NCI-H226 (cell line): ENCODE data around the gene ZSCAN23.
"Not testable (repeated sequence)": the region's sequence is repeated elsewhere in the genome, so short reads cannot be mapped to it uniquely, and the experiment has no call there.

Experiments
- DNase-seq: peaks from one replicate; pipeline ENCODE4 v3.0.0-alpha.2; 2015

The ZSCAN23 gene

GRCh38 chr6:28436404-28436803 lies 6.9 kb downstream of the ZSCAN23 start:
- no peak for DNase-seq

GRCh38 chr6:28433119-28433518 lies 10.2 kb downstream of the ZSCAN23 start:
- DNase-seq = no peak

GRCh38 chr6:28429781-28430180 lies 13.5 kb downstream of the ZSCAN23 start:
- no peak for DNase-seq

GRCh38 chr6:28425944-28426541 lies 17.2 kb downstream of the ZSCAN23 start:
- no peak for DNase-seq

- no peak for DNase-seq
Observed at GRCh38 chr6:28424163-28424562, 19.1 kb downstream of the ZSCAN23 start.

- no peak for DNase-seq
Observed at GRCh38 chr6:28423546-28423945, 19.7 kb downstream of the ZSCAN23 start.

GRCh38 chr6:28413681-28414080 lies 29.6 kb downstream of the ZSCAN23 start:
- DNase-seq = no peak

- DNase-seq = no peak
Observed at GRCh38 chr6:28410767-28411166, 32.5 kb downstream of the ZSCAN23 start.

GRCh38 chr6:28408076-28408802 lies 35.1 kb downstream of the ZSCAN23 start:
- no peak for DNase-seq

- no peak for DNase-seq
Observed at GRCh38 chr6:28407401-28407800, 35.9 kb downstream of the ZSCAN23 start.

- not testable (repeated sequence) for DNase-seq
Observed at GRCh38 chr6:28403923-28404322, 39.4 kb downstream of the ZSCAN23 start.

- DNase-seq = no peak
Observed at GRCh38 chr6:28402197-28402596, 41.1 kb downstream of the ZSCAN23 start.

- DNase-seq = no peak
Observed at GRCh38 chr6:28401172-28401571, 42.1 kb downstream of the ZSCAN23 start.

GRCh38 chr6:28400122-28400451 lies 43.2 kb downstream of the ZSCAN23 start:
- no peak for DNase-seq

GRCh38 chr6:28399350-28400121 lies 43.8 kb downstream of the ZSCAN23 start, which contains the start of gene ZSCAN12:
TSS of gene ZSCAN12 (minus strand) at chr6:28399747. CDS start at chr6:28398405, 1,342 bp downstream.
- peak; percentile 47 for DNase-seq

- DNase-seq = no peak
Observed at GRCh38 chr6:28395918-28396317, 47.4 kb downstream of the ZSCAN23 start.

GRCh38 chr6:28393912-28394662 lies 49.2 kb downstream of the ZSCAN23 start:
- DNase-seq = no peak

- DNase-seq = no peak
Observed at GRCh38 chr6:28390688-28391087, 52.6 kb downstream of the ZSCAN23 start.

- no peak for DNase-seq
Observed at GRCh38 chr6:28384143-28384533, 59.2 kb downstream of the ZSCAN23 start.

- peak; percentile 89 for DNase-seq
Observed at GRCh38 chr6:28383235-28384142, 59.8 kb downstream of the ZSCAN23 start.
